Measurements from ENCODE around the gene NOP56. TPM values are rescaled to one million over a fixed set of nuclear protein-coding genes. Genes with fewer than 3 reads are reported as not detected.

Gene NOP56
- total and polyA plus RNA-seq, 8 donors = 81.0 to 241 (median 206) TPM

- Histone ChIP-seq H3K4me3 (no peak overlapping the region), H3K4me1 (no peaks in the 10 kb centered on the region)
These were observed 28.2 kb upstream of the NOP56 start for GRCh38 chr20:2624190-2624589.

GRCh38 chr20:2625062-2625461 lies 27.4 kb upstream of the NOP56 start:
- Histone ChIP-seq H3K4me3 (no peak overlapping the region), H3K27ac (no peak overlapping the region), H3K9me3 (peaks cover 0 to 7% of the 10 kb centered on the region in 2 donors), H3K4me1 (no peaks in the 10 kb centered on the region), H3K36me3 (no peaks in the 10 kb centered on the region), H3K27me3 (no peaks in the 10 kb centered on the region)
- DNase-seq = no peak
- TF ChIP-seq CTCF (IDR thresholded peaks at IDR 0.05) = no peak
- intact Hi-C loops (cut with DNase I) = no loop called here
- no peak for ATAC-seq

More at GRCh38 chr20:2624190-2624589, 28.2 kb upstream of the NOP56 start:
- ATAC-seq = peak; percentile 22
- no peaks in the 10 kb centered on the region for H3K36me3 ChIP-seq
- H3K9me3 ChIP-seq = peaks cover 0 to 7% of the 10 kb centered on the region in 2 donors
- DNase-seq = no peak
- H3K27me3 ChIP-seq = peaks cover 0 to 1% of the 10 kb centered on the region in 2 donors
- intact Hi-C loops (cut with DNase I) = no loop called here
- no peak for TF ChIP-seq CTCF (IDR thresholded peaks at IDR 0.05)
- no peak overlapping the region for H3K27ac ChIP-seq

- no peaks in the 10 kb centered on the region for H3K4me1 ChIP-seq
- DNase-seq = peak in 1 of 4 donors; percentile 3
- peaks cover 0 to 10% of the 10 kb centered on the region in 2 donors for H3K9me3 ChIP-seq
- peak; percentile 23 for ATAC-seq
- no peak for TF ChIP-seq CTCF (IDR thresholded peaks at IDR 0.05)
- intact Hi-C loops (cut with DNase I) = no loop called here
- H3K36me3 ChIP-seq = no peaks in the 10 kb centered on the region
- no peak overlapping the region for H3K27ac ChIP-seq
- H3K4me3 ChIP-seq = no peak overlapping the region
- no peaks in the 10 kb centered on the region for H3K27me3 ChIP-seq
These were observed 25.4 kb upstream of the NOP56 start for GRCh38 chr20:2626853-2627541.

- no peak for ATAC-seq
- Histone ChIP-seq H3K27me3 (peaks cover 0 to 13% of the 10 kb centered on the region in 2 donors), H3K4me1 (no peaks in the 10 kb centered on the region), H3K36me3 (no peaks in the 10 kb centered on the region), H3K4me3 (no peak overlapping the region), H3K9me3 (peaks cover 0 to 10% of the 10 kb centered on the region in 2 donors), H3K27ac (no peak overlapping the region)
- no peak for TF ChIP-seq CTCF (IDR thresholded peaks at IDR 0.05)
- intact Hi-C loops (cut with DNase I) = no loop called here
- DNase-seq = no peak
These were observed 21.2 kb upstream of the NOP56 start for GRCh38 chr20:2631228-2631627.

- no peaks in the 10 kb centered on the region for H3K4me1 ChIP-seq
- TF ChIP-seq CTCF (IDR thresholded peaks at IDR 0.05) = no peak
These were observed 19.1 kb upstream of the NOP56 start for GRCh38 chr20:2633381-2633780.

More at GRCh38 chr20:2633381-2633780, 19.1 kb upstream of the NOP56 start:
- no peak for DNase-seq
- intact Hi-C loops (cut with DNase I) = no loop called here
- no peak for ATAC-seq
- Histone ChIP-seq H3K9me3 (peaks cover 0 to 2% of the 10 kb centered on the region in 2 donors), H3K36me3 (no peaks in the 10 kb centered on the region), H3K27me3 (peaks cover 0 to 13% of the 10 kb centered on the region in 2 donors), H3K4me3 (no peak overlapping the region), H3K27ac (no peak overlapping the region)

All from left lung (tissue), 10 donors.